GM12878 (cell line): ENCODE measurements around the gene RNF11. TPM values are rescaled to one million over a fixed set of nuclear protein-coding genes. Genes with fewer than 3 reads are reported as not detected.

Experiments
- ATAC-seq: fragments of 200-7000 bp; cut with Tn5 transposase; 3 replicates; pipeline ENCODE4 v1.9.1; 2020; ENCODE audit warnings: mild to moderate bottlenecking, moderate library complexity
- BruUV-seq: library from RNA; stranded (reverse); fragments of 400-500 nt; replicated peaks from 2 replicates; lab custom pipeline; 2021; lab: Mats Ljungman, UMichigan
- CTCF ChIA-PET: fragments of 300-600 bp; sonication (Branson Sonifier 250); formaldehyde crosslinking; extraction: SDS; loops from one replicate; lab custom pipeline; 2021; ENCODE audit warnings: inconsistent platforms; lab: Yijun Ruan, JAX
- POLR2A ChIA-PET: fragments of 350-600 bp; formaldehyde crosslinking; extraction: SDS; loops from one replicate; lab custom pipeline; 2021; ENCODE audit warnings: inconsistent platforms; lab: Charles Lee
- RAD21 ChIA-PET: fragments of 300-600 bp; sonication (Branson Sonifier 250); formaldehyde crosslinking; loops from one replicate; lab custom pipeline; 2023; ENCODE audit warnings: antibody characterized with exemption; ENCODE audit not compliant: unreplicated experiment; lab: Charles Lee
- SMC1A ChIA-PET: fragments of 300-600 bp; sonication (Branson Sonifier 250); formaldehyde crosslinking; loops from one replicate; lab custom pipeline; 2023; ENCODE audit not compliant: unreplicated experiment, uncharacterized antibody; lab: Charles Lee
- DNase-seq: peaks from one replicate; pipeline ENCODE4 v3.0.0-alpha.2; 2011; ENCODE audit warnings: low read depth, low spot score
- FAIRE-seq: peaks from 3 replicates; lab custom pipeline; 2011; peaks lifted over from hg19 to GRCh38; lab: Jason Lieb, UNC
- H2AFZ ChIP-seq: 2 replicates; pipeline ENCODE4 v1.6.0; 2011; ENCODE audit warnings: low read depth, low read length, control low read depth; ENCODE audit not compliant: control insufficient read depth
- H3K27ac ChIP-seq: 2 replicates; pipeline ENCODE4 v1.5.1; 2011; ENCODE audit warnings: control low read depth; ENCODE audit not compliant: control insufficient read depth, insufficient read depth
- H3K27me3 ChIP-seq, 2 experiments: replicated peaks in 1 of 2; 2 replicates each; pipeline versions ENCODE4 v1.6.0 to v1.6.1; 2011; ENCODE audit warnings: low read length in 1 of 2; ENCODE audit not compliant: control insufficient read depth in 2 of 2, insufficient read depth in 2 of 2
- H3K36me3 ChIP-seq, 2 experiments: 2 replicates each; pipeline ENCODE4 v1.5.1; 2011; ENCODE audit warnings: low read length in 1 of 2; ENCODE audit not compliant: control insufficient read depth in 2 of 2, insufficient read depth in 2 of 2
- H3K4me1 ChIP-seq: 2 replicates; pipeline ENCODE4 v1.6.1; 2011; ENCODE audit warnings: mild to moderate bottlenecking, low read length, moderate library complexity, mixed read lengths; ENCODE audit not compliant: control insufficient read depth, insufficient read depth
- H3K4me2 ChIP-seq: 2 replicates; pipeline ENCODE4 v1.6.0; 2011; ENCODE audit warnings: control low read depth; ENCODE audit not compliant: control insufficient read depth, insufficient read depth
- H3K4me3 ChIP-seq: fragments of 200-600 bp; sonication (generic); 2 replicates; pipeline ENCODE4 v1.5.1; 2016
- H3K79me2 ChIP-seq: 2 replicates; pipeline ENCODE4 v1.6.0; 2011; ENCODE audit warnings: low read length; ENCODE audit not compliant: control insufficient read depth, insufficient read depth
- H3K9ac ChIP-seq: 2 replicates; pipeline ENCODE4 v1.8.0; 2011; ENCODE audit warnings: low read length, control low read depth, mixed read lengths; ENCODE audit not compliant: control insufficient read depth, insufficient read depth
- H3K9me3 ChIP-seq: replicated peaks from 3 replicates; pipeline ENCODE4 v1.5.1; 2011; ENCODE audit warnings: mild to moderate bottlenecking, low read length; ENCODE audit not compliant: control insufficient read depth, insufficient read depth
- H4K20me1 ChIP-seq: 2 replicates; pipeline ENCODE4 v1.6.0; 2011; ENCODE audit not compliant: control insufficient read depth, insufficient read depth
- BMI1 ChIP-seq: fragments of 450-650 bp; IDR thresholded peaks from 2 replicates; pipeline ENCODE4 v1.6.1; 2016; ENCODE audit warnings: mild to moderate bottlenecking, moderate library complexity, borderline replicate concordance
- CHD1 ChIP-seq: IDR thresholded peaks from 2 replicates; pipeline ENCODE4 v1.6.1; 2012; ENCODE audit warnings: low read depth, low read length, improper control_type of control experiment
- JUND ChIP-seq: IDR thresholded peaks from 2 replicates; pipeline ENCODE4 v1.6.1; 2012; ENCODE audit warnings: low read depth, mild to moderate bottlenecking, low read length, improper control_type of control experiment, moderate library complexity
- RBBP5 ChIP-seq: fragments of 200-600 bp; sonication (generic); conservative IDR thresholded peaks from 2 replicates; pipeline ENCODE4 v1.6.1; 2016
- WRNIP1 ChIP-seq: IDR thresholded peaks from 2 replicates; pipeline ENCODE4 v1.6.1; 2011; ENCODE audit warnings: low read depth, low read length, improper control_type of control experiment, borderline replicate concordance
- WGBS: methylation state at CpG from one replicate; pipeline ENCODE4 v1.1.6; 2016; ENCODE audit warnings: low lambda C conversion rate; ENCODE audit not compliant: insufficient replicate concordance, insufficient coverage; ENCODE audit errors: missing lambda C conversion rate; 5-methylcytosine and 5-hydroxymethylcytosine counted together
- in situ Hi-C: fragments of 300-500 bp; cut with MboI; formaldehyde crosslinking; loops from 9 replicates; pipeline ENCODE4 v1.14.3; 2018; ENCODE audit warnings: mixed read lengths
- intact Hi-C: fragments of 100-400 bp; cut with micrococcal nuclease; formaldehyde crosslinking; loops from one replicate; pipeline ENCODE4 v1.14.2; 2022; ENCODE audit not compliant: unreplicated experiment
- polyA plus RNA-seq, 11 experiments: library from polyadenylated mRNA; depleted of rRNA in 4 of 11; unstranded in 6 of 11; stranded (reverse) in 5 of 11; fragments of >200 nt; fragmentation: Nextera tagmentation in 4 of 11; fragmentation: Illumina TruSeq in 1 of 11; extraction: Ambion mirVana in 4 of 11; extraction: Trizol in 1 of 11; gene quantifications; 1 replicate in 1 of 11; 2 replicates in 10 of 11; pipeline versions ENCODE4 v1.2.1 to v1.2.3, GENCODE V29; 2011 to 2016; ENCODE audit warnings: inconsistent platforms in 2 of 11, missing spikeins in 2 of 11, low read depth in 1 of 11
- total RNA-seq, 4 experiments: library from RNA; depleted of rRNA in 3 of 4; stranded (reverse); fragments of >200 nt in 3 of 4; fragmentation: Illumina TruSeq in 1 of 4; extraction: Trizol in 1 of 4; gene quantifications; 2 replicates each; pipeline versions ENCODE4 v1.2.1 to v1.2.3, GENCODE V29; 2013 to 2021
- TF ChIP-seq, protein P1 (sequence below): fragments of 450-650 bp; IDR thresholded peaks from 2 replicates; pipeline ENCODE4 v1.6.1; 2017; ENCODE audit warnings: borderline replicate concordance
- TF ChIP-seq, protein P2 (sequence below), 3 experiments: IDR thresholded peaks in 2 of 3; conservative IDR thresholded peaks in 1 of 3; 2 replicates each; pipeline ENCODE4 v1.5.1; 2011; ENCODE audit warnings: low read depth in 3 of 3, low read length in 3 of 3, mild to moderate bottlenecking in 3 of 3, control low read depth in 2 of 3, moderate library complexity in 2 of 3, inconsistent platforms in 1 of 3, mixed read lengths in 1 of 3; ENCODE audit not compliant: control insufficient read depth in 2 of 3, insufficient read depth in 1 of 3; ENCODE audit errors: extremely low read depth in 1 of 3

The RNF11 gene
- total and polyA plus RNA-seq, 10 of the 15 experiments (the other 5 are each of a cell fraction or from before 2014, with no cell fraction given): 9.5 to 43.6 (median 32.3) TPM

DNA sequence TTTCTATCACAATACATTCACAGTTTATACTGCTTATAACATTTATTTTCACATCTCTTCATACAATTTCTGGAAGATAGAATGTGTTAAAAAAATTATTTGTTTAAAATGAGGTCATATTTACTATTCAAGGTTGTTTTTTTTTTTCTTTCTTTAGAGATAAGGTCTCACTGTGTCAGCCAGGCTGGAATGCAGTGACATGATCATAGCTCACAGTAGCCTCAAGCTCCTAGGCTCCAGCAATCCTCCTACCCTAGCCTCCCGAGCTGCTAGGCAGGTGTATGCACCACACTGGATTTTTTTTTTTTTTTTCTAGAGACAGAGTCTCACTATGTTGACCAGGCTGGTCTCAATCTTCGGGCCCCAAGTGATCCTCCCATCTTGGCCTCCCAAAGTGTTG, 19.0 kb upstream of the RNF11 start (continued):
- no peak for TF ChIP-seq RBBP5
- no peak for TF ChIP-seq CHD1
- TF ChIP-seq BMI1: no peak
- no peak for TF ChIP-seq JUND
- TF ChIP-seq, protein P1, sequence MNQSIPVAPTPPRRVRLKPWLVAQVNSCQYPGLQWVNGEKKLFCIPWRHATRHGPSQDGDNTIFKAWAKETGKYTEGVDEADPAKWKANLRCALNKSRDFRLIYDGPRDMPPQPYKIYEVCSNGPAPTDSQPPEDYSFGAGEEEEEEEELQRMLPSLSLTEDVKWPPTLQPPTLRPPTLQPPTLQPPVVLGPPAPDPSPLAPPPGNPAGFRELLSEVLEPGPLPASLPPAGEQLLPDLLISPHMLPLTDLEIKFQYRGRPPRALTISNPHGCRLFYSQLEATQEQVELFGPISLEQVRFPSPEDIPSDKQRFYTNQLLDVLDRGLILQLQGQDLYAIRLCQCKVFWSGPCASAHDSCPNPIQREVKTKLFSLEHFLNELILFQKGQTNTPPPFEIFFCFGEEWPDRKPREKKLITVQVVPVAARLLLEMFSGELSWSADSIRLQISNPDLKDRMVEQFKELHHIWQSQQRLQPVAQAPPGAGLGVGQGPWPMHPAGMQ: no peak
- TF ChIP-seq, all 136 proteins: peak for 0

DNA sequence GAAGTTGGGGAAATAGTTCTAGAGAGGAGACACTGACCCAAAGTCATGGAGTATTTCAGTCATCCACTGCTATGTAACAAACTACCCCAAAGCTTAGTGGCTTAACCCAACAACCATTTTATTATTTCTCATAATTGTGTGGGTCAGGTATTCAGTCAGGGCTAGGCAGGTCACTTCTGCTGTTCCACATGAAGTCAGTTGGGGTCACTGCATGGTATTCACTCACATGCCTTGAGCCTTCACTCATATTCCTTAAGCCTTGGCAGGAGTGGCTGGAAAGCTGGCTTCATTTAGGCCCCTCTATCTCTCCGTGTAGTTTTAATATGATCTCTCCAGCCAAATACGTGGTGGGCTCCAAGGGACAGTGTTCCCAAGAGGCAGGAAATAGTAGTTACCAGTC, 17.5 kb upstream of the RNF11 start:
- intact Hi-C loops: no loop called here
- H4K20me1 ChIP-seq: no peaks in the 10 kb centered on the region
- FAIRE-seq: no peak
- TF ChIP-seq, protein P2, sequence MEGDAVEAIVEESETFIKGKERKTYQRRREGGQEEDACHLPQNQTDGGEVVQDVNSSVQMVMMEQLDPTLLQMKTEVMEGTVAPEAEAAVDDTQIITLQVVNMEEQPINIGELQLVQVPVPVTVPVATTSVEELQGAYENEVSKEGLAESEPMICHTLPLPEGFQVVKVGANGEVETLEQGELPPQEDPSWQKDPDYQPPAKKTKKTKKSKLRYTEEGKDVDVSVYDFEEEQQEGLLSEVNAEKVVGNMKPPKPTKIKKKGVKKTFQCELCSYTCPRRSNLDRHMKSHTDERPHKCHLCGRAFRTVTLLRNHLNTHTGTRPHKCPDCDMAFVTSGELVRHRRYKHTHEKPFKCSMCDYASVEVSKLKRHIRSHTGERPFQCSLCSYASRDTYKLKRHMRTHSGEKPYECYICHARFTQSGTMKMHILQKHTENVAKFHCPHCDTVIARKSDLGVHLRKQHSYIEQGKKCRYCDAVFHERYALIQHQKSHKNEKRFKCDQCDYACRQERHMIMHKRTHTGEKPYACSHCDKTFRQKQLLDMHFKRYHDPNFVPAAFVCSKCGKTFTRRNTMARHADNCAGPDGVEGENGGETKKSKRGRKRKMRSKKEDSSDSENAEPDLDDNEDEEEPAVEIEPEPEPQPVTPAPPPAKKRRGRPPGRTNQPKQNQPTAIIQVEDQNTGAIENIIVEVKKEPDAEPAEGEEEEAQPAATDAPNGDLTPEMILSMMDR (IDR thresholded peaks at IDR 0.05 in 2 of 3, conservative IDR thresholded peaks at IDR 0.05 in 1 of 3; ENCODE audit: control insufficient read depth in 2 of 3, extremely low read depth in 1 of 3, insufficient read depth in 1 of 3, low read depth in 3 of 3, low read length in 3 of 3): peak in 2 of 3 experiments; percentile 5 to 16; a peak in 2 of 6 replicates
- TF ChIP-seq WRNIP1: no peak
- H3K27ac ChIP-seq: no peak overlapping the region
- no peak for DNase-seq
- WGBS: 34% methylated on average over 2 of the region's 2 CpGs
- no peak overlapping the region for H3K9ac ChIP-seq
- no peaks in the 10 kb centered on the region; the same call in 2 of the 3 replicates for H3K9me3 ChIP-seq
- ATAC-seq: no peak
- in situ Hi-C loops: no loop called here
- peaks cover 11% of the 10 kb centered on the region for H3K4me1 ChIP-seq
- BruUV-seq: no TSS peak
- SMC1A ChIA-PET: interaction anchor here (1.0 kb wide), 1 partner anchor 11 kb away, joined by 3 read pairs; no protein-coding TSS in a partner anchor
- no peaks in the 10 kb centered on the region for H3K79me2 ChIP-seq
- no peaks in the 10 kb centered on the region for H3K27me3 ChIP-seq
- POLR2A ChIA-PET: interaction anchor here (0.5 kb wide), 1 partner anchor 662 kb away, joined by 3 read pairs; no protein-coding TSS in a partner anchor
- RAD21 ChIA-PET: no interaction called here
- CTCF ChIA-PET: interaction anchor here (1.3 to 3.1 kb wide), 2 partner anchors 17 to 78 kb away, joined by 4 to 17 read pairs; partner anchors contain the start of gene RNF11
- no peaks in the 10 kb centered on the region for H3K36me3 ChIP-seq
- no peak overlapping the region for H3K4me3 ChIP-seq
- H3K4me2 ChIP-seq: no peak overlapping the region
- no peak overlapping the region for H2AFZ ChIP-seq
